GM12872 (cell line): ENCODE data around the gene ARHGAP31.

Experiments
- TF ChIP-seq, protein P1 (sequence below): IDR thresholded peaks from 3 replicates; pipeline ENCODE4 v1.5.1; 2011; ENCODE audit warnings: low read depth, mild to moderate bottlenecking, low read length, moderate library complexity; ENCODE audit not compliant: insufficient read depth

The ARHGAP31 gene

DNA sequence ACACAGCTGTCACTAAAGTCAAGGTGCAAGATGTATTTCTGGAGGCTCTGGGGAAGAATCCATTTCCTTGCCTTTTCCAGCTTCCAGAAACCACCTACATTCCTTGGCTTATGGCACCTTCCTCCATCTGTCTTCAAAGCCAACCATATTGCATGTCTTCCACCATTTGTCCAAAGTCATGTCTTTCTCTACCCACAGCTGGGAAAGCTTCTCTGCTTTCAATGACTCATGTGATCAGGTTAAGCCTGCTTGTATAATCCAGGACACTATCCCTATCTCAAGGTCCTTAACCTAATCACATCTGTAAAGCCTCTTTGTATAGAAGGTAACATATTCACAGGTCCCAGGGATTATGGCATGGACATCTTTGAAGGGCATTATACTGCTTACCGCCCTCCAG, 14.2 kb downstream of the ARHGAP31 start:
- TF ChIP-seq, protein P1, sequence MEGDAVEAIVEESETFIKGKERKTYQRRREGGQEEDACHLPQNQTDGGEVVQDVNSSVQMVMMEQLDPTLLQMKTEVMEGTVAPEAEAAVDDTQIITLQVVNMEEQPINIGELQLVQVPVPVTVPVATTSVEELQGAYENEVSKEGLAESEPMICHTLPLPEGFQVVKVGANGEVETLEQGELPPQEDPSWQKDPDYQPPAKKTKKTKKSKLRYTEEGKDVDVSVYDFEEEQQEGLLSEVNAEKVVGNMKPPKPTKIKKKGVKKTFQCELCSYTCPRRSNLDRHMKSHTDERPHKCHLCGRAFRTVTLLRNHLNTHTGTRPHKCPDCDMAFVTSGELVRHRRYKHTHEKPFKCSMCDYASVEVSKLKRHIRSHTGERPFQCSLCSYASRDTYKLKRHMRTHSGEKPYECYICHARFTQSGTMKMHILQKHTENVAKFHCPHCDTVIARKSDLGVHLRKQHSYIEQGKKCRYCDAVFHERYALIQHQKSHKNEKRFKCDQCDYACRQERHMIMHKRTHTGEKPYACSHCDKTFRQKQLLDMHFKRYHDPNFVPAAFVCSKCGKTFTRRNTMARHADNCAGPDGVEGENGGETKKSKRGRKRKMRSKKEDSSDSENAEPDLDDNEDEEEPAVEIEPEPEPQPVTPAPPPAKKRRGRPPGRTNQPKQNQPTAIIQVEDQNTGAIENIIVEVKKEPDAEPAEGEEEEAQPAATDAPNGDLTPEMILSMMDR = no peak

DNA sequence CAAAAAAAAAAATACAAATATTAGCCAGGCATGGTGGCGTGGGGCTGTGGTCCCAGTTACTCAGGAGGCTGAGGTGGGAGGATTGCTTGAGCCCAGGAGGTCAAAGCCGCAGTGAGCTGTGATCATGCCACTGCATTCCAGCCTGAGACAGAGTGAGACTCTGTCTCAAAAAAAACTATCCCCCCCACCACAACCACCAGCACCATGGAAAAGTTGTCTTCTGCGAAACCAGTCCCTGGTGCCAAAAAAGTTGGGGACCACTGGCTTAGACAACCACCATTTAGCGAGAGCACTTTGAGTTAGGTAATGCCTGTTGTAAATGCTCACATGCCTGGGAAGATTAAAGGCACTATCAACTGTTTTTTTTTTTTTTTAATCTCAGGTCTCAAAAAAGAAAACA, 15.4 kb downstream of the ARHGAP31 start:
- TF ChIP-seq, protein P1 = no peak

DNA sequence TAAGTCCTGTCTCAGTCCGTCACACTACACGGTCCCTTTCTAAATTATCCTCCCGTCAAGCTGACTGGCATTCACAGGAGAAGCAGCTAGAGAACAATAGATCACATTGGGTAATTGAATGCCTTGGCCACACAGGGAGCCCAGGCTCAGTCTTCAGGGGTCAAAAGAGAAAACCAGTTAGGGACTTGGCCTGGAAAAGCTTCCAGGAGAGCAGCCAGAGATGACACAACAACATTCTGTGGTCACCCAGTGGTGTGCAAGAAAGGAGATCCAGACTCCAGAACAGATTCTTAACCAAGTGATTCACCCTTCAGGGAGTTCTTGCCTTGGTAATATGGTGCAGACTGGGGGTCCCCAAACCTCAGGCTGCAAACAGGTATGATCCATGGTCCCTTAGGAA, 15.9 kb downstream of the ARHGAP31 start:
- TF ChIP-seq, protein P1 = no peak

DNA sequence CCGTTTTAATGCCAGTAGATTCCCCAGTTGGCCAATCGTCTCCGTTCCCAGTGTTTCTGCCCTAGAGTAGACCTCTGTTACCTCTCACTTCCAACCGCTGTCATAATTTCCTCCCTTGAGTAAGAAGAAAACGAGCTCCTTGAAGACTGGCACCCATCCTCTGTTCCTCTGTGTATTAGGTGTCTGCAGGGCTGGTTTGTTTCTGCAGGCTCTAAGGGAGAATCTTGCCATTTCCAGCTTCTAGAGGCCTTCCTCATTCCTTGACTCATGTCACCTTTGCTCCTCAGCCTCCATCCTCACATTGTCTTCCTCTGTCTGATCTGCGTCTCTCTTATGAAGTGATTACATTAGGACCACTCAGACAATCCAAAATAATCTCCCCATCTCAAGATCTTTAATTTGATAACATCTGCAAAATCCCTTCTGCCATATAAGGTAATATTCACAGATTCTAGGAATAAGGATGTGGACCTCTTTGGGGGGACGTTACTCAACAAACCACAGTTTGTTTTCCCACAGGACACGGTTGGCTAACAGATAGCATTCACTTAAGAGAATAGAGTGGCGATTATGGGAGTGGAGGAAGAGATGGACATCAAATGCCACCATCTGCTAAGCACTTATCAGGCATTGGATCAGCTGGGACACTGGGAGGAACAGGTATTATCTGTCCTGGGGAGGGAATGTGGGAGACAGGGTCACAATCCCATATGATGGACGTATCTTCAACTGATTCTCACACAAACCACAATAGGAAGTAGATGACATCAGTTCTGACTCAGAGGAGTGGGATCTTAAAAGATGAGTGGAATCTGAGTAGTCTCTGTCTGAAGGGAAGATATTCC, 17.1 kb downstream of the ARHGAP31 start:
- TF ChIP-seq, protein P1 = no peak

DNA sequence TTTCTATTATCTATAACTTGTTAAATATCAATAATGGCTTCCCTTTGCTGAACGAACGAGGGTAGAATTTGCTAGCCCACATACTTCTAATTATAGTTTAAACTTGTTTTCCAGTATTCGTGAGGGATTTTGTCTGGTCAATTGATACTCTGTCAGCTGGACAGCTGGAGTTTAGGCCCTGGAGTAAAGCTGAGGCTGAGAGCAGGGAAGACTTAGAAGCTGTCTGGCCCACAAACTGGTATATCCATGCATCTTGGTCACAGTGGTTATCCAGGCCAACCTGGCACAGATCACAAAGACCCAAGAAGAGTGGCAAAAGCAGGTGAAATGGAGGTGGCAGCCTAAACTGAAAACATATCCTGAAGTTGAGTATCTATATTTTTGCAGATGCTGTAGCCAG, 19.3 kb downstream of the ARHGAP31 start:
- TF ChIP-seq, protein P1 = no peak

DNA sequence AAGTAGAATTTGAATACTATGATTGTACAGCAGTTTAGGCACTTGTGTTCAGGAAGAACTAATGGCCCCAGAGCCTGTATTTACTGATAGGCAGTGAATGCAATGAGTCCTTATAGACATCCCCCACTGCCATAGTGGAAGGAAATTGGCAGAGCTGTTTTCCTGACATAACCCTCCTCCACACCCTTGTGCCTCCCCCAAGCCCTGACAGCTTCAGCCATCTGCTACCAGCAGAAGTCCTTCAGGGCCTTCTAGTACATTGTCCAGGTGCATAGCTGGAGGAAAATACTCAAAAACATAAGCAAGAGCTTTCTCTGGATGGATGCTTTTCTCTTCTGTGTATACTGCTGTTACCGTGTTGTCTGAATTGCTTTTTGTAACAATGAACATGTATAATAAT, 20.6 kb downstream of the ARHGAP31 start:
- TF ChIP-seq, protein P1 = no peak

DNA sequence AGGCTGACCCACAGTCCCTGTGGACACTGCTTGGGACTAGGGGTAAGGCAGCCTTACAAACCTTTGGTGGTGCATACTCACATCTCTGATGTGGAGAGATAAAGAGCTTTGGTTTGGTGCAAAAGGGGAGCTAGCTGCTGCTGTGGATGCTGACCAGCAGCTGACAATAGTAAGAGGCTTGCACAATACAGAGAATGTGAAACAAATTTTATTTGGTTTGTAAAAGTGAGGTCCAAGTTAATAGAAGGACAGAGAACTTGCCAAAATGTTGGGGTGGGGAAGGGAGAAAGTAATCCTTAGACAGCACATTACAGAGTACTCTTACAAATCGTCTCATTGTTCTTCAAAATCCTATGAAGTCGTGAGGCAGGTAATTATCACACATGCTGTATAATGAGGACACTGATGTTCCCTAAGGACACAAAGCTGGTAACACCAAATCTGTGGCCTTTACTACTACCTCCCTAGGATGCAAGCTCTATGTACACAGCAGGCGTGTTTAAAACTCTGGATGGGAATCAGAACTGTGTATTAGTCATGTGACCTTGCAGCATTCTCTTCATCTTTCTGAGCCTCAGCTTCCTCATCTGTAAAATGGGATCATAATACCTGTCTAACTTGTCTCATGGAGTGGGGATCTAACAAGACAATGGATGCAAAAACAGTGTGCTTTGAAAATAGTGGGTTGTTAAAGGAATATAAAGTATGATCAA, 21.6 kb downstream of the ARHGAP31 start:
- TF ChIP-seq, protein P1 = no peak
